22Rv1 (cell line): Measurements from ENCODE around the gene MORN5.

Experiments
- H3K27ac ChIP-seq: fragments of 450-650 bp; 2 replicates; pipeline ENCODE4 v1.5.1; 2017
- ZFX ChIP-seq: fragments of 450-650 bp; IDR thresholded peaks from 2 replicates; pipeline ENCODE4 v1.6.1; 2017; ENCODE audit warnings: antibody characterized with exemption, borderline replicate concordance
- TF ChIP-seq, protein P1 (sequence below): fragments of 450-650 bp; IDR thresholded peaks from 2 replicates; pipeline ENCODE4 v1.5.1; 2017; ENCODE audit warnings: mild to moderate bottlenecking

The MORN5 gene

DNA sequence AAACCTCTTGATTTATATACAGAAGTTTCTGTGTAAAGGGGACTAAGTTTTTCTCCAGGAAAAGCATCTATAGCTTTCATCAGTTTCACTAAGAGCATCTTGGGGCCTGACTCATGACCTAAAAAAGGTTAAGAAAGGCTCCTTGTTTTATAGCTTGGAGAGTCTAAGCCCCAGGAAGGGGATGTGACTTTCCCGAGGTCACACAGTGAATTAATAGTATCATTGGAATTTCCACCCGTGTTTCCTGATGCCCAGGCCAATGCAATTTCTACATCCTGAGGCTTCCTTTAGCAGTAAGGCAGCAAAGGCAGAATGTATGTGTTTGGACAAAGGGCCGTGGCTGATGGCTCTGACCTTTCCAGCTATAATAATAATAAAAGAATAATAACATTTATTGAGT is 8.6 kb downstream of the MORN5 start:
- no peak for TF ChIP-seq ZFX
- TF ChIP-seq, protein P1, sequence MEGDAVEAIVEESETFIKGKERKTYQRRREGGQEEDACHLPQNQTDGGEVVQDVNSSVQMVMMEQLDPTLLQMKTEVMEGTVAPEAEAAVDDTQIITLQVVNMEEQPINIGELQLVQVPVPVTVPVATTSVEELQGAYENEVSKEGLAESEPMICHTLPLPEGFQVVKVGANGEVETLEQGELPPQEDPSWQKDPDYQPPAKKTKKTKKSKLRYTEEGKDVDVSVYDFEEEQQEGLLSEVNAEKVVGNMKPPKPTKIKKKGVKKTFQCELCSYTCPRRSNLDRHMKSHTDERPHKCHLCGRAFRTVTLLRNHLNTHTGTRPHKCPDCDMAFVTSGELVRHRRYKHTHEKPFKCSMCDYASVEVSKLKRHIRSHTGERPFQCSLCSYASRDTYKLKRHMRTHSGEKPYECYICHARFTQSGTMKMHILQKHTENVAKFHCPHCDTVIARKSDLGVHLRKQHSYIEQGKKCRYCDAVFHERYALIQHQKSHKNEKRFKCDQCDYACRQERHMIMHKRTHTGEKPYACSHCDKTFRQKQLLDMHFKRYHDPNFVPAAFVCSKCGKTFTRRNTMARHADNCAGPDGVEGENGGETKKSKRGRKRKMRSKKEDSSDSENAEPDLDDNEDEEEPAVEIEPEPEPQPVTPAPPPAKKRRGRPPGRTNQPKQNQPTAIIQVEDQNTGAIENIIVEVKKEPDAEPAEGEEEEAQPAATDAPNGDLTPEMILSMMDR, result no peak

DNA sequence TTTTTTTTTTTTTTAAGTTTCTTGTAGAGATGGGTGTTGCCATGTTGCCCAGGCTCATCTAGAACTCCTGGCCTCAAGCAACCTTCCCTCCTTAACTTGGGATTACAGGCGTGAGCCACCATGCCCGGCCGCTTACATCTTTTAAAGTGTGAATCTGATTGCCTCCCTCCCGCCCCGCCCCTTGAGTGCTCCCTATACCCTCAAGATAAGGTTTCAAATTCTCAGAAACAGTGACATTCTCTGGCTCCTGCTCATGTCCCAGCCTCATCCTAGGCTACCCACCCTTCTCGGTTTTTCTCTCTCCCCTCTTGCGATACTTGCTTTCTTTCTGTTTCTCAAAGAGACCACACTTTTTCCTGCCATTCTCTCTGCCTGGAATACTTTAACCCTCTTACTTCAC is 12.4 kb downstream of the MORN5 start:
- no peak for TF ChIP-seq ZFX
- TF ChIP-seq, protein P1, result no peak
- no peak overlapping the region for H3K27ac ChIP-seq

More for the DNA sequence above, 8.6 kb downstream of the MORN5 start:
- no peak overlapping the region for H3K27ac ChIP-seq

DNA sequence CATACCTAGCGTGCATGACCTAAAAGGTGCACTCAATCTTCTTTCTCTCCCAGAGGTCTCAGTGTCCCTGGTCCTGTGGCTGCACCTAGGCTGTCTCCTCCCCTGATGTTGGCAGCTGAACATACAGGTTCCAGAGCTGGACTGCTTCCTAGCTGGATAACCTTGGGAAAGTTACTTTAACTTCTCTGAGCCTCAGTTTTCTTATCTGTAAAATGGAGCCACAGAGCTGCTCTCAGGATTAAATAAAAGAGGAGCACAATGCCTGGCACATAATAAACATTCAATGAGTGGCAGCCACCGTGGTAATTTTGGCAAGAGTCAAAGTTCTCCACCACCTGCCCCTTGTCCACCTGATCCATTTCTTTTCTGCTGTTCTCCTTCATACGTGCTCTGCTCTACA is 14.0 kb downstream of the MORN5 start:
- no peak overlapping the region for H3K27ac ChIP-seq

DNA sequence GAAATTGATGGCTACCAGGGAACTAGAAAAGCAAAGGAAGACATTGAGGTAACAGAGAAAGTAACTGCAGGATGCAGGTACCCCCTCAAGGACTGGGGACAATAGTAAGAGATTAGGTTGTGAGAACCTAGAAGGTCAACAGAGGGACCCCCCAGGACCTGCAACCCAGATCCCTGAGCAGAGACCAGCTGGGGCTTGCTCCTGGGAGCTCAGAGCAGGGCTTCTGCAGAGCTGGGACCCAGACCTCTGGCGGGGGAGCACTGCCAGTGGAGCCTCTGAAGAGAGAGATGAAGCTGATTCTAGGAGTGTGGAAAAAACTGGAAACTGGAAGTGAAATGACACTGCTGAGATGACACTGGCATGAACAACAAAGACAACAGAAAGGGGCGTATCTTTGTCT is 17.2 kb downstream of the MORN5 start:
- no peak for TF ChIP-seq ZFX
- TF ChIP-seq, protein P1, result no peak
- no peak overlapping the region for H3K27ac ChIP-seq

More for the DNA sequence above, 14.0 kb downstream of the MORN5 start:
- TF ChIP-seq, protein P1, result no peak
- TF ChIP-seq ZFX, result no peak

DNA sequence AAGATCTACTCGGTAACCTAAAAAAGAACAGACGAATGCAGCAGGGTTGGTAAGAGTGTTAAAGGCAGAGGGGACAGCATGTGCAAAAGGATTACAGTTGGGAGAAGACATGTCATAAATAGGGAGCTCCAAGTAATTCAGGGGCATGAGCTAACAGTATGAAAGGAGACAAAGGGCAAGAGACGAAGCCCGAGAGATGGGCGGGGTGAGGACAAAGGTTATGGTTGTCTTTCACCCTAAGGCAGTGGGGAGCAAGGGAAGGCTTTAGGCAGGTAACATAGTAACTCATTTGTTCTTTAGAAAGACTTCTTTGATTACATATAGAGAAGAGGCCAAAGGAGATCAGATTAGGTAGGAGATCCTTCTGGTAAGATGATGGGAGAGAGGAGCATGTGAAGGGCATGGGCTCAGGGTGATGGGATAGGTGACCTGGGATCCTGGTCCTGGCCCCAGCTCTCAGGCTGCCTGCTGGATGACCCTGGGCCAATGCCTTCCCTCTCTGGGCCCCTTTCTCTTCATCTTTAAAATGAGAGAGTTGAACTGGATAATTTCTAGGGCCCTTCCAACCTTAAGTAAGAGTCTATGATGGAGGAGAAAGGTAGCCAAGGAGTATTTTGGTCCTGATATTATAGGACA is 19.5 kb downstream of the MORN5 start:
- H3K27ac ChIP-seq, result no peak overlapping the region
- TF ChIP-seq, protein P1, result no peak
- TF ChIP-seq ZFX, result no peak

DNA sequence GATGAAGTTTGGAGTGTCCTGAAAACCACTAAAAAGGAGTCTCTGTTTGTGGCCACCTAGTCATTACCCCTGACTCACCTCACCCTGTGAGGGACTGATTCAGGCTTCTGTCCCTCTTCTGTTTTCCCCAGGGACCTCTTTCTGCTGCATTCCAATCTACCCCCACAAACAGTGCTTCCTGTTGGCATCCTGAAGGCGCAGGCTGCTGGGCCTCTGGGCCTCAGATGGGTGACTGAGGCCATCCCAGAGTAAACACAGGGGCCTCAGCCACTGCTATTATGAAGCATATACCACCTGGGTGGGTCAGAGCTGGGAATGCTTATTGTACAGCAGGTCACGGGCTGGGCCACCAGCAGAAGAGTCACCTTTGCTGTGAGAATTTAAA is 20.0 kb downstream of the MORN5 start:
- TF ChIP-seq ZFX, result no peak
- TF ChIP-seq, protein P1, result no peak
- H3K27ac ChIP-seq, result no peak overlapping the region

DNA sequence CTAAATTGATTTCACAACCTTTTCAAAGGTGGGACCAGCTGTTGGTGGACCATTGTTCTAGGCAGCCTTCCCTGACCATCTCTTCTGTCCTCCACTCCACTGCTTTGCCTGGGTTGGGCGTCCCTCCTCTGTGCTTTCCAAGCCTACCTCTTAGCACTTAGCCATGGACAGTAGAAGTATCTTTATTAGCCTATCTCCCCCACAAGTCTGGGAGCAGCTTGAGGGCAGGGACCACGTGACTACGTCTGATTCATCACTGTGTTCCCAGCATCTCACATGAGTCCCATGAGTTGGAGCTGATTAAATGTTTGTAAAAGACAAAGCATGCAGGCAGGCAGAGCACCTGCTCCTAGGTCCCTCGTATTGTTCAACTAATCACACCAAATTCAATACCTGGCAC is 20.9 kb downstream of the MORN5 start:
- no peak overlapping the region for H3K27ac ChIP-seq
- TF ChIP-seq, protein P1, result no peak
- no peak for TF ChIP-seq ZFX
